Karpas-422 (cell line): ENCODE measurements around the gene HDAC9. TPM values are rescaled to one million over a fixed set of nuclear protein-coding genes. Genes with fewer than 3 reads are reported as not detected.
A peak's percentile ranks its signal among the peaks of the same experiment; 100 is the strongest.

ENCODE experiments used
- DNase-seq: peaks from one replicate; pipeline ENCODE4 v3.0.0-alpha.2; 2015
- H2AFZ ChIP-seq: fragments of 200-600 bp; sonication (generic); 2 replicates; pipeline ENCODE4 v1.6.1; 2014; ENCODE audit warnings: antibody characterized with exemption, low read length, mixed read lengths
- H3K27ac ChIP-seq: fragments of 200-600 bp; sonication (generic); 2 replicates; pipeline ENCODE4 v1.5.1; 2014; ENCODE audit warnings: mild to moderate bottlenecking, low read length, moderate library complexity
- H3K27me3 ChIP-seq: fragments of 200-600 bp; sonication (generic); 2 replicates; pipeline ENCODE4 v1.6.1; 2014; ENCODE audit warnings: low read length, mixed read lengths
- H3K36me3 ChIP-seq: fragments of 200-600 bp; sonication (generic); 2 replicates; pipeline ENCODE4 v1.6.1; 2014; ENCODE audit warnings: low read length, mixed read lengths; ENCODE audit not compliant: insufficient read depth
- H3K4me1 ChIP-seq: fragments of 200-600 bp; sonication (generic); 2 replicates; pipeline ENCODE4 v1.6.1; 2014; ENCODE audit warnings: mild to moderate bottlenecking, low read length, mixed read lengths
- H3K4me2 ChIP-seq: fragments of 200-600 bp; sonication (generic); 2 replicates; pipeline ENCODE4 v1.6.1; 2014; ENCODE audit warnings: low read length, low read depth, mild to moderate bottlenecking; ENCODE audit not compliant: poor library complexity, severe bottlenecking
- H3K4me3 ChIP-seq: fragments of 200-600 bp; sonication (generic); 2 replicates; pipeline ENCODE4 v1.5.1; 2014; ENCODE audit warnings: mild to moderate bottlenecking, antibody characterized with exemption, low read length, mixed read lengths
- H3K79me2 ChIP-seq: fragments of 200-600 bp; sonication (generic); 2 replicates; pipeline ENCODE4 v1.6.1; 2014; ENCODE audit warnings: mild to moderate bottlenecking, low read length, mixed read lengths
- H3K9ac ChIP-seq: fragments of 200-600 bp; sonication (generic); 2 replicates; pipeline ENCODE4 v1.6.0; 2014; ENCODE audit warnings: low read length
- H3K9me2 ChIP-seq: fragments of 200-600 bp; sonication (generic), shearing (Covaris generic); replicated peaks from 2 replicates; pipeline ENCODE4 v1.6.0; 2014; ENCODE audit warnings: mild to moderate bottlenecking, low read length, moderate library complexity; ENCODE audit not compliant: insufficient read depth
- H3K9me3 ChIP-seq: fragments of 300-700, 200-600 bp; sonication (generic); 2 replicates; pipeline ENCODE4 v1.6.1; 2014; ENCODE audit warnings: low read length, mixed read lengths
- H4K20me1 ChIP-seq: fragments of 200-600 bp; sonication (generic); 2 replicates; pipeline ENCODE4 v1.6.1; 2014; ENCODE audit warnings: mild to moderate bottlenecking, antibody characterized with exemption, low read length, low read depth; ENCODE audit not compliant: insufficient read depth
- total RNA-seq: library from RNA; depleted of rRNA; stranded (reverse); fragments of >200 nt; shearing (Covaris generic); gene quantifications from 2 replicates; pipeline ENCODE4 v1.2.3, GENCODE V29; 2014; ENCODE audit warnings: low replicate concordance; rRNA removed

HDAC9 gene
- total RNA-seq = 1.7 and 5.2 TPM in 2 replicates

DNA sequence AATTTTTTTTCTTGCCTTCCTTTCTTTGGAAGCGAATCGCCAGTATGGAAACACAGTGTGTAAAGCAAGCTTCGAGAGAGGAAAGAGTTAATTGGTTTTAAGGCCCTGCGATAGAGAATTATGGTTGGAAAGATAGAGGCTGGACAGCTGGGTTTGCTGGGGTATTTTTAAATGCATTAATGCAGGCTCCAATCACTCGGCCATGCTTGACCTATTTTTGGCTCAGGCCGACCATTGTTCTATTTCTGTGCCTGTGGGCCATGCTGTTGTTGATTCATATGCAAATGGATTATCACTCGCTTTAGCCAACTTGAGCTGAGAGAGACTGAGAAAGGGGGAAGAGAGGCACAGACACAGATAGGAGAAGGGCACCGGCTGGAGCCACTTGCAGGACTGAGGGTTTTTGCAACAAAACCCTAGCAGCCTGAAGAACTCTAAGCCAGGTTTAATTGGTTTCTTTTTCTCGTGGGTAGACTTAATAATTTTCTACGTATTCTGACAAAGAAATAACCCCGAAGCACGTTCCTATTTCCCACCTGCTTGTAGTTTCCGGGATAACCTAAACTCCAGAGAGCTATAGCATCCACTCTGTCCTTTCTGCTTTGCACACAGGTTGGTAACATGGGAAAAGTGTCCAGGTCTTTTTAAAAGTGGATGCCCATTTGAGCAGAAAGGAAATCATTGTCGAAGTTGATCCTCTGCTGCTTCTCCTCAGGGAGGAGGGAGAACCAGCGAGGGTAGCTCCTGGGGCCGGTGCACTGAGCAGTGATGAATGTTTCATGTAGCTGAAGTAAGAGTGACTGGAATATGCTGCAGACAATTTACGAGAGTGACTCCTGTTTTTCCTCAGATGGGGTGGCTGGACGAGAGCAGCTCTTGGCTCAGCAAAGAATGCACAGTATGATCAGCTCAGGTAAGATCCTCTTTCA lies at the start of gene HDAC9:
HDAC9 (plus strand) TSS at position 338 of the 929 bp plus-strand sequence; CDS start at position 892, 554 bp downstream.
- Histone ChIP-seq H4K20me1 (no peaks in the 10 kb centered on the region), H3K4me3 (peak within 1 kb of the TSS; percentile 68), H3K9me3 (no peaks in the 10 kb centered on the region), H3K79me2 (no peaks in the 10 kb centered on the region), H3K27me3 (no peaks in the 10 kb centered on the region), H3K27ac (no peak within 1 kb of the TSS), H3K36me3 (no peaks in the 10 kb centered on the region), H3K4me1 (peaks cover 40% of the 10 kb centered on the region), H3K9ac (peak within 1 kb of the TSS; percentile 57), H2AFZ (peak within 1 kb of the TSS; percentile 85), H3K4me2 (peak within 1 kb of the TSS; percentile 91), H3K9me2 (no peaks in the 10 kb centered on the region)
- DNase-seq = peak; percentile 84

- Histone ChIP-seq H3K4me3 (no peak overlapping the region), H3K4me1 (no peaks in the 10 kb centered on the region), H3K27me3 (no peaks in the 10 kb centered on the region), H4K20me1 (no peaks in the 10 kb centered on the region), H3K9me3 (no peaks in the 10 kb centered on the region), H2AFZ (no peak overlapping the region), H3K79me2 (no peaks in the 10 kb centered on the region), H3K36me3 (no peaks in the 10 kb centered on the region), H3K9me2 (no peaks in the 10 kb centered on the region), H3K9ac (no peak overlapping the region), H3K4me2 (no peak overlapping the region), H3K27ac (no peak overlapping the region)
- no peak for DNase-seq
Observed at GRCh38 chr7:18445916-18446520, 49.5 kb upstream of the HDAC9 start.

DNA sequence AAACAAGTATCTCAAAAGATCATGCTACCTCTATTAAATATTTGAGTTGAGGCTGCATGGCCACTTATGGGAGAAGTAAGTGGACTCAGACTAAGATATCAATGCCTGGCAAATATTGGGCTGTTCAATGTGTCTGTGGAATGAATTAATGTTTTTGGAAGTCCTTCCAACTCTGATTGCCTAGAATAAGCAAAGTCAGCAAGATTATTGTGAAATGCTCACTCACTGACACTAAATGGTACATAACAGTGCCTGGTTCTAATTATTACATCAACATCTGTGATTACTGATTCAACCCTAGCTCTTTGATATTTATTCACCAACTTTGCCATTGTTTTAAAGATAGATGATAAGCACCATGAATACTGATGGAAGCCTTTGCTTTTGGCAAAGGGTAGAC lies 45.5 kb upstream of the HDAC9 start:
- no peaks in the 10 kb centered on the region for H3K9me2 ChIP-seq
- H3K27ac ChIP-seq = no peak overlapping the region
- no peaks in the 10 kb centered on the region for H3K4me1 ChIP-seq
- H3K27me3 ChIP-seq = no peaks in the 10 kb centered on the region
- H3K36me3 ChIP-seq = no peaks in the 10 kb centered on the region
- no peak overlapping the region for H3K9ac ChIP-seq
- H3K9me3 ChIP-seq = no peaks in the 10 kb centered on the region
- H3K4me3 ChIP-seq = no peak overlapping the region
- H2AFZ ChIP-seq = no peak overlapping the region
- H4K20me1 ChIP-seq = no peaks in the 10 kb centered on the region
- DNase-seq = no peak
- no peaks in the 10 kb centered on the region for H3K79me2 ChIP-seq
- no peak overlapping the region for H3K4me2 ChIP-seq

DNA sequence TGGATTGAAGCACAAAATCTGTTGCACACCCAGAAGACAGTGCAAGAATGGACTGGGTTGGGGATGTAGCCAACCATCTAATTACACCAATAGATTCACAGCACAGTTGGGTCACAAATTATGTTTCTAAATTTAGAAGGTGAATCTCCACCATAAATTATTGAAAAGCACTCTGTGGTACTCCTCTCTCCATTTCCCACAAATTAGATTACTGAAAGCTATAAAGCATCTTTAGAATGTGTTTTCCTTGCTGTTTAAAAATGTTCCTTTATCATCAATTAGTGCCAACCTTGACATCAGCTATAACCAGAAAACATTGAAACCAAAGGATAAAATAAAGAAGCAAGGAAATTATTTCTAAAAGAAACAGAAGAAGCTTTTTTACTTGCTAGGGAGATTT lies 39.9 kb upstream of the HDAC9 start:
- no peak overlapping the region for H3K4me3 ChIP-seq
- DNase-seq = no peak
- no peaks in the 10 kb centered on the region for H3K36me3 ChIP-seq
- H3K79me2 ChIP-seq = no peaks in the 10 kb centered on the region
- no peak overlapping the region for H3K4me2 ChIP-seq
- H3K9me3 ChIP-seq = no peaks in the 10 kb centered on the region
- no peaks in the 10 kb centered on the region for H3K27me3 ChIP-seq
- no peak overlapping the region for H3K27ac ChIP-seq
- no peak overlapping the region for H3K9ac ChIP-seq
- H2AFZ ChIP-seq = no peak overlapping the region
- H4K20me1 ChIP-seq = no peaks in the 10 kb centered on the region
- H3K4me1 ChIP-seq = peaks cover 10% of the 10 kb centered on the region
- no peaks in the 10 kb centered on the region for H3K9me2 ChIP-seq

- no peak overlapping the region for H3K4me3 ChIP-seq
- H3K9ac ChIP-seq = no peak overlapping the region
- no peak for DNase-seq
- H3K27ac ChIP-seq = no peak overlapping the region
- H3K27me3 ChIP-seq = no peaks in the 10 kb centered on the region
- no peaks in the 10 kb centered on the region for H4K20me1 ChIP-seq
- H2AFZ ChIP-seq = no peak overlapping the region
- no peaks in the 10 kb centered on the region for H3K9me3 ChIP-seq
- no peaks in the 10 kb centered on the region for H3K79me2 ChIP-seq
- peaks cover 19% of the 10 kb centered on the region for H3K4me1 ChIP-seq
- no peak overlapping the region for H3K4me2 ChIP-seq
- no peaks in the 10 kb centered on the region for H3K36me3 ChIP-seq
- H3K9me2 ChIP-seq = no peaks in the 10 kb centered on the region
Observed at GRCh38 chr7:18457832-18458231, 37.7 kb upstream of the HDAC9 start.

- Histone ChIP-seq H3K9ac (no peak overlapping the region), H3K9me2 (no peaks in the 10 kb centered on the region), H3K79me2 (no peaks in the 10 kb centered on the region), H4K20me1 (no peaks in the 10 kb centered on the region), H3K4me3 (no peak overlapping the region), H2AFZ (no peak overlapping the region), H3K36me3 (no peaks in the 10 kb centered on the region), H3K4me1 (peaks cover 19% of the 10 kb centered on the region), H3K27ac (no peak overlapping the region), H3K27me3 (no peaks in the 10 kb centered on the region), H3K9me3 (no peaks in the 10 kb centered on the region), H3K4me2 (no peak overlapping the region)
- no peak for DNase-seq
Observed at GRCh38 chr7:18458830-18459229, 36.7 kb upstream of the HDAC9 start.

- Histone ChIP-seq H3K9ac (no peak overlapping the region), H4K20me1 (no peaks in the 10 kb centered on the region), H3K9me2 (no peaks in the 10 kb centered on the region), H3K27ac (no peak overlapping the region), H2AFZ (no peak overlapping the region), H3K36me3 (no peaks in the 10 kb centered on the region), H3K27me3 (no peaks in the 10 kb centered on the region), H3K79me2 (no peaks in the 10 kb centered on the region), H3K9me3 (no peaks in the 10 kb centered on the region), H3K4me2 (peak overlapping the region; percentile 42), H3K4me1 (peaks cover 19% of the 10 kb centered on the region), H3K4me3 (no peak overlapping the region)
- no peak for DNase-seq
Observed at GRCh38 chr7:18459484-18460245, 35.9 kb upstream of the HDAC9 start.
